Measurements from ENCODE around the gene OR6V1. TPM values are rescaled to one million over a fixed set of nuclear protein-coding genes. Genes with fewer than 3 reads are reported as not detected.

Gene OR6V1, protein sequence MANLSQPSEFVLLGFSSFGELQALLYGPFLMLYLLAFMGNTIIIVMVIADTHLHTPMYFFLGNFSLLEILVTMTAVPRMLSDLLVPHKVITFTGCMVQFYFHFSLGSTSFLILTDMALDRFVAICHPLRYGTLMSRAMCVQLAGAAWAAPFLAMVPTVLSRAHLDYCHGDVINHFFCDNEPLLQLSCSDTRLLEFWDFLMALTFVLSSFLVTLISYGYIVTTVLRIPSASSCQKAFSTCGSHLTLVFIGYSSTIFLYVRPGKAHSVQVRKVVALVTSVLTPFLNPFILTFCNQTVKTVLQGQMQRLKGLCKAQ
- total RNA-seq = not detected
- not detected for total RNA-seq (2013)

- Mint-ChIP-seq H3K4me3 (no peak within 1 kb of the TSS), H3K4me1 (no peaks in the 10 kb centered on the region), H3K9me3 (no peaks in the 10 kb centered on the region), H3K27me3 (ENCODE audit: low read depth in 2 of 2) (peaks cover 3 to 4% of the 10 kb centered on the region in 2 donors), H3K27ac (no peak within 1 kb of the TSS), H3K36me3 (no peaks in the 10 kb centered on the region)
- no peaks in the 10 kb centered on the region for H3K9me3 ChIP-seq (ENCODE audit: control insufficient read depth, insufficient read depth, low read length)
- intact Hi-C loops (cut with micrococcal nuclease) = no loop called here
- 92% methylated on average over 4 of the region's 4 CpGs for WGBS (ENCODE audit: insufficient coverage)
- no peak for TF ChIP-seq CTCF (IDR thresholded peaks at IDR 0.05)
- ATAC-seq (no peak), DNase-seq (no peak)
- H3K4me3 ChIP-seq (ENCODE audit: low read length) = no peak within 1 kb of the TSS
- no peaks in the 10 kb centered on the region for H3K36me3 ChIP-seq (ENCODE audit: control insufficient read depth, insufficient read depth, low read length)
- no peaks in the 10 kb centered on the region for H3K27me3 ChIP-seq (ENCODE audit: control insufficient read depth, insufficient read depth, low read length)
- no peak within 1 kb of the TSS for H3K27ac ChIP-seq (ENCODE audit: low read length)
- no peaks in the 10 kb centered on the region for H3K4me1 ChIP-seq (ENCODE audit: control insufficient read depth, insufficient read depth, low read length)
Measured at GRCh38 chr7:143052041-143052440, at the start of gene OR6V1. Gene OR6V1, plus strand, starts transcription at chr7:143052341. Its CDS starts 0 bp downstream, at chr7:143052341.

DNA sequence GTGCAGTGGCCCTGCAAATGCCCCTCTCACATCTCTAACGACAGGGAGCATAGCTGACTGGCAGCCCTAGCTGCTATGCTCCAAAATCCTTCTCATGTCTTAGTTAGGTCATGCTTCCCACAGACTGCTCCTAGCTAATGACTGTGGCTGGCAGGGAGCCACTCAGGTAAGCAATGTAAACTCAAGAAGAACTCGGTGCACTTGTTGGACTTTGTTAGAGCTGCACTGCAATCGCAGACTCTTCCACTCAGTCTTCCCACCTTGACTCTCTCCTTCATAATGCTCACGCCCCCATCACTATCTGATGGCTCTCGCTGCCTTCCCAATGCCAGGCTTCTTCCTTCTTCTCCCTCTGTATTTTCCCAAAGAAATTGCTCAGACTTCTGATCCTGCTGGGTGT is 49.2 kb upstream of the OR6V1 start:
- Mint-ChIP-seq H3K27ac (peak overlapping the region in 1 of 2 donors; percentile 54), H3K9me3 (no peaks in the 10 kb centered on the region), H3K36me3 (no peaks in the 10 kb centered on the region), H3K4me1 (peaks cover 10 to 12% of the 10 kb centered on the region in 2 donors), H3K27me3 (ENCODE audit: low read depth in 2 of 2) (peaks cover 15 to 29% of the 10 kb centered on the region in 2 donors), H3K4me3 (peak overlapping the region; percentile 88)
- no peak overlapping the region for H3K4me3 ChIP-seq (ENCODE audit: low read length)
- no peaks in the 10 kb centered on the region for H3K36me3 ChIP-seq (ENCODE audit: control insufficient read depth, insufficient read depth, low read length)
- intact Hi-C loops (cut with micrococcal nuclease) = loop anchor here (1.0 to 2.0 kb wide), 3 partner anchors 149 to 399 kb away; no protein-coding TSS in a partner anchor
- ATAC-seq (no peak), DNase-seq (no peak)
- no peak overlapping the region for H3K27ac ChIP-seq (ENCODE audit: low read length)
- H3K4me1 ChIP-seq (ENCODE audit: control insufficient read depth, insufficient read depth, low read length) = peaks cover 5% of the 10 kb centered on the region
- TF ChIP-seq CTCF (IDR thresholded peaks at IDR 0.05) = no peak
- H3K9me3 ChIP-seq (ENCODE audit: control insufficient read depth, insufficient read depth, low read length) = no peaks in the 10 kb centered on the region
- 91% methylated on average over 5 of the region's 5 CpGs for WGBS (ENCODE audit: insufficient coverage)
- H3K27me3 ChIP-seq (ENCODE audit: control insufficient read depth, insufficient read depth, low read length) = no peaks in the 10 kb centered on the region

- H3K36me3 ChIP-seq (ENCODE audit: control insufficient read depth, insufficient read depth, low read length) = no peaks in the 10 kb centered on the region
- H3K27me3 ChIP-seq (ENCODE audit: control insufficient read depth, insufficient read depth, low read length) = no peaks in the 10 kb centered on the region
- Mint-ChIP-seq H3K4me3 (peak overlapping the region; percentile 88), H3K27ac (peak overlapping the region in 1 of 2 donors; percentile 54), H3K4me1 (peaks cover 12 to 14% of the 10 kb centered on the region in 2 donors), H3K27me3 (ENCODE audit: low read depth in 2 of 2) (peaks cover 17 to 32% of the 10 kb centered on the region in 2 donors), H3K36me3 (no peaks in the 10 kb centered on the region), H3K9me3 (no peaks in the 10 kb centered on the region)
- peak in 1 of 2 donors; percentile 83 for DNase-seq
- H3K4me3 ChIP-seq (ENCODE audit: low read length) = no peak overlapping the region
- no peak overlapping the region for H3K27ac ChIP-seq (ENCODE audit: low read length)
- intact Hi-C loops (cut with micrococcal nuclease) = loop anchor here (1.0 to 2.0 kb wide), 3 partner anchors 149 to 399 kb away; no protein-coding TSS in a partner anchor
- WGBS (ENCODE audit: insufficient coverage) = 29% methylated on average over 4 of the region's 6 CpGs
- H3K9me3 ChIP-seq (ENCODE audit: control insufficient read depth, insufficient read depth, low read length) = no peaks in the 10 kb centered on the region
- peaks cover 5% of the 10 kb centered on the region for H3K4me1 ChIP-seq (ENCODE audit: control insufficient read depth, insufficient read depth, low read length)
- TF ChIP-seq CTCF (IDR thresholded peaks at IDR 0.05) = peak; percentile 74
- peak; percentile 73 to 78 (median 74) for ATAC-seq
Measured at GRCh38 chr7:143003393-143004051, 48.6 kb upstream of the OR6V1 start.

All from natural killer cell (primary cell).